Measurements from ENCODE around the gene LRATD1.
"Not testable (repeated sequence)": the region's sequence is repeated elsewhere in the genome, so short reads cannot be mapped to it uniquely, and the experiment has no call there.

LRATD1 gene

GRCh38 chr2:14632133-14632936 is at the start of gene LRATD1:
Gene LRATD1, plus strand, starts transcription at chr2:14632717. Its CDS starts 1,263 bp downstream, at chr2:14633980.
- peak; percentile 80 for DNase-seq

GRCh38 chr2:14583059-14583458 is 49.5 kb upstream of the LRATD1 start:
- no peak for DNase-seq

- no peak for DNase-seq
Measured at GRCh38 chr2:14583802-14584201, 48.7 kb upstream of the LRATD1 start.

- no peak for DNase-seq
Measured at GRCh38 chr2:14587119-14587518, 45.4 kb upstream of the LRATD1 start.

GRCh38 chr2:14601156-14601770 is 31.3 kb upstream of the LRATD1 start:
- no peak for DNase-seq

- DNase-seq, result no peak
Measured at GRCh38 chr2:14602309-14602708, 30.2 kb upstream of the LRATD1 start.

GRCh38 chr2:14603676-14604075 is 28.8 kb upstream of the LRATD1 start:
- no peak for DNase-seq

GRCh38 chr2:14608245-14608644 is 24.3 kb upstream of the LRATD1 start:
- DNase-seq, result no peak

- DNase-seq, result no peak
Measured at GRCh38 chr2:14614017-14614416, 18.5 kb upstream of the LRATD1 start.

GRCh38 chr2:14615121-14615520 is 17.4 kb upstream of the LRATD1 start:
- DNase-seq, result no peak

GRCh38 chr2:14615760-14616159 is 16.8 kb upstream of the LRATD1 start:
- DNase-seq, result no peak

GRCh38 chr2:14616342-14616741 is 16.2 kb upstream of the LRATD1 start:
- DNase-seq, result no peak

GRCh38 chr2:14616950-14617349 is 15.6 kb upstream of the LRATD1 start:
- DNase-seq, result no peak

- DNase-seq, result no peak
Measured at GRCh38 chr2:14619441-14619840, 13.1 kb upstream of the LRATD1 start.

- no peak for DNase-seq
Measured at GRCh38 chr2:14621114-14621513, 11.4 kb upstream of the LRATD1 start.

- DNase-seq, result no peak
Measured at GRCh38 chr2:14621906-14622549, 10.5 kb upstream of the LRATD1 start.

- not testable (repeated sequence) for DNase-seq
Measured at GRCh38 chr2:14622550-14622939, 10.0 kb upstream of the LRATD1 start.

GRCh38 chr2:14623237-14623636 is 9.3 kb upstream of the LRATD1 start:
- no peak for DNase-seq

- DNase-seq, result peak; percentile 80
Measured at GRCh38 chr2:14626873-14627272, 5.6 kb upstream of the LRATD1 start.

- DNase-seq, result no peak
Measured at GRCh38 chr2:14628901-14629300, 3.6 kb upstream of the LRATD1 start.

GRCh38 chr2:14631406-14632040 is 994 bp upstream of the LRATD1 start:
- no peak for DNase-seq

GRCh38 chr2:14633061-14633460 is 544 bp downstream of the LRATD1 start:
- no peak for DNase-seq

GRCh38 chr2:14633461-14634181 is 1.1 kb downstream of the LRATD1 start:
- DNase-seq, result no peak

Data from NCI-H2107 (cell line).